Psoas muscle (tissue), 8 donors: Measurements from ENCODE around the gene ITGA4. TPM values are rescaled to one million over a fixed set of nuclear protein-coding genes. Genes with fewer than 3 reads are reported as not detected.

Experiments
- ATAC-seq, 4 donors: fragments of 200-7000 bp; cut with Tn5 transposase; one replicate each; pipeline ENCODE4 v1.9.1; 2020; ENCODE audit warnings: moderate library complexity in 3 of 4, mild to moderate bottlenecking in 2 of 4
- DNase-seq, 2 donors: peaks; one replicate each; pipeline ENCODE4 v3.0.0-alpha.2; 2020
- H3K27ac ChIP-seq: fragments of 200-600 bp; one replicate; pipeline ENCODE4 v1.8.0; 2022
- H3K27me3 ChIP-seq, 3 donors: fragments of 200-600 bp in 1 of 3; one replicate each; pipeline versions ENCODE4 v1.6.1 to v1.8.0; 2013 to 2022; ENCODE audit warnings: low read length in 2 of 3, mild to moderate bottlenecking in 2 of 3, moderate library complexity in 1 of 3; ENCODE audit not compliant: insufficient read depth in 3 of 3
- H3K36me3 ChIP-seq, 2 donors: fragments of 200-600 bp in 1 of 2; one replicate each; pipeline versions ENCODE4 v1.6.1 to v1.8.0; 2013 to 2022; ENCODE audit warnings: low read depth in 1 of 2, mild to moderate bottlenecking in 1 of 2, moderate library complexity in 1 of 2; ENCODE audit not compliant: insufficient read depth in 1 of 2
- H3K4me1 ChIP-seq: fragments of 200-600 bp; one replicate; pipeline ENCODE4 v1.8.0; 2022
- H3K4me3 ChIP-seq: fragments of 200-600 bp; one replicate; pipeline ENCODE4 v1.8.0; 2022; ENCODE audit warnings: mild to moderate bottlenecking
- H3K9me3 ChIP-seq: fragments of 200-600 bp; one replicate; pipeline ENCODE4 v1.8.0; 2022
- WGBS, 3 donors: extraction: QIAGEN DNeasy Blood & Tissue Kit; methylation state at CpG; one replicate each; pipeline versions ENCODE4 v1.1.6 to v1.1.7; 2013; 5-methylcytosine and 5-hydroxymethylcytosine counted together
- intact Hi-C, 2 donors: fragments of 100-400 bp; cut with DNase I; formaldehyde crosslinking; loops; one replicate each; pipeline versions ENCODE4 v1.11.0 to v1.14.2; 2022
- polyA plus RNA-seq, 3 donors: library from polyadenylated mRNA; stranded (reverse); fragments of 200-250 nt; gene quantifications; one replicate each; pipeline ENCODE4 v1.2.3, GENCODE V29; 2013
- total RNA-seq, 4 donors: library from RNA; stranded (reverse); fragmentation: NEBNext Ultra II Directional in 2 of 4; extraction: Animal tissue kit (Norgen Biotek cat#: 25700) in 2 of 4; gene quantifications; one replicate each; pipeline versions ENCODE4 v1.2.1 to v1.2.4, GENCODE V29; 2021 to 2023
- TF ChIP-seq, protein P1 (sequence below): fragments of 200-600 bp; IDR thresholded peaks from one replicate; pipeline ENCODE4 v1.8.0; 2022; ENCODE audit warnings: antibody characterized with exemption
- donor health status: healthy with polysubstance abuse.
- donor health status: DM: no; HTN: no; CAD: no; lungs with moderate emphysema.
- donor health status: Bipolar disorder and iron deficiency.
- donor health status: healthy.
- donor health status: DM: yes; HTN: yes; CAD: no.
- donor health status: DM: no; HTN: no; CAD: no.
- donor health status: DM: no; HTN: no; CAD: no.
- donor health status: DM: yes; HTN: yes; CAD: no.

ITGA4 gene
- total and polyA plus RNA-seq, 7 donors = 0.16 to 2.6 (median 0.85) TPM

DNA sequence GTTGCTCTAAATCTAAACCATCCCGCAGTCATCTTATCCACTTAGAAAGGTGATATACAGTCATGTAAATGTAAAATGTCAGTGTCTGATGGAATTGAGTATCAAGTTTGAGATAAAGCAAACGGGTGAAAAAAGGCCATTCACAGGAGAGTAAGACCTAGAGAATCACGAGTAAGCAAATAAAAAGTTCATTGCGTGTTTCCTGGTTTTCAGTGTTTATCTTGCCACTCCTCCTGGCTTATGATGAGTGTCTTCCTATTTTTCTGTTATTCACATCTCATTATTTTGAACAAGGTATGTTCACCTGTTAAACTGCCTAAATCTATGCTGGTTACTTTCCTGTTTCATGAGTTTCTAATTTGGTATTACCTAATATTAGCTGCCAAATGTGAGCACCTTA is 68.8 kb downstream of the ITGA4 start:
- Histone ChIP-seq H3K4me3 (no peak overlapping the region), H3K27me3 (no peaks in the 10 kb centered on the region), H3K36me3 (no peaks in the 10 kb centered on the region), H3K9me3 (no peaks in the 10 kb centered on the region), H3K27ac (no peak overlapping the region), H3K4me1 (no peaks in the 10 kb centered on the region)
- intact Hi-C loops = no loop called here
- TF ChIP-seq, protein P1, sequence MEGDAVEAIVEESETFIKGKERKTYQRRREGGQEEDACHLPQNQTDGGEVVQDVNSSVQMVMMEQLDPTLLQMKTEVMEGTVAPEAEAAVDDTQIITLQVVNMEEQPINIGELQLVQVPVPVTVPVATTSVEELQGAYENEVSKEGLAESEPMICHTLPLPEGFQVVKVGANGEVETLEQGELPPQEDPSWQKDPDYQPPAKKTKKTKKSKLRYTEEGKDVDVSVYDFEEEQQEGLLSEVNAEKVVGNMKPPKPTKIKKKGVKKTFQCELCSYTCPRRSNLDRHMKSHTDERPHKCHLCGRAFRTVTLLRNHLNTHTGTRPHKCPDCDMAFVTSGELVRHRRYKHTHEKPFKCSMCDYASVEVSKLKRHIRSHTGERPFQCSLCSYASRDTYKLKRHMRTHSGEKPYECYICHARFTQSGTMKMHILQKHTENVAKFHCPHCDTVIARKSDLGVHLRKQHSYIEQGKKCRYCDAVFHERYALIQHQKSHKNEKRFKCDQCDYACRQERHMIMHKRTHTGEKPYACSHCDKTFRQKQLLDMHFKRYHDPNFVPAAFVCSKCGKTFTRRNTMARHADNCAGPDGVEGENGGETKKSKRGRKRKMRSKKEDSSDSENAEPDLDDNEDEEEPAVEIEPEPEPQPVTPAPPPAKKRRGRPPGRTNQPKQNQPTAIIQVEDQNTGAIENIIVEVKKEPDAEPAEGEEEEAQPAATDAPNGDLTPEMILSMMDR = no peak
- DNase-seq (no peak), ATAC-seq (no peak)
- 81 to 84% (median 81%) methylated on average over 4 of the region's 4 CpGs for WGBS, 3 donors

DNA sequence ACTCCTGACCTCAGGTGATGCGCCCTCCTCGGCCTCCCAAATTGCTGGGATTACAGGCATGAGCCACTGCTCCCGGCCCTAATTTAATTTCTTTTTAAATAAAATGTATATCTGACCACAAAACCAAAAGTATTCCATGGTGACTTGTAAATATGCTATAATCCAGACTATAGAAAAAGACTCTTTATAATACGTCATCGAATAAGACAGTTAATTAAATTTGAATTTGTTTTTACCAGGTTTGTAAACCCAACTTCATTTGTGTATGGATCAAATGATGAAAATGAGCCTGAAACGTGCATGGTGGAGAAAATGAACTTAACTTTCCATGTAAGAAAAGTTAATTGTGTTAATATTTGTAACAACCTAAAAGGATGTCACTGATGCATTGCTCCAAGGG is 69.9 kb downstream of the ITGA4 start:
- no peak overlapping the region for H3K4me3 ChIP-seq
- H3K27me3 ChIP-seq = no peaks in the 10 kb centered on the region
- H3K4me1 ChIP-seq = no peaks in the 10 kb centered on the region
- DNase-seq (no peak), ATAC-seq (no peak)
- no peaks in the 10 kb centered on the region for H3K9me3 ChIP-seq
- H3K36me3 ChIP-seq = no peaks in the 10 kb centered on the region
- TF ChIP-seq, protein P1 = no peak
- no peak overlapping the region for H3K27ac ChIP-seq
- WGBS, 3 donors = 80 to 85% (median 85%) methylated on average over 6 of the region's 6 CpGs
- intact Hi-C loops = no loop called here

DNA sequence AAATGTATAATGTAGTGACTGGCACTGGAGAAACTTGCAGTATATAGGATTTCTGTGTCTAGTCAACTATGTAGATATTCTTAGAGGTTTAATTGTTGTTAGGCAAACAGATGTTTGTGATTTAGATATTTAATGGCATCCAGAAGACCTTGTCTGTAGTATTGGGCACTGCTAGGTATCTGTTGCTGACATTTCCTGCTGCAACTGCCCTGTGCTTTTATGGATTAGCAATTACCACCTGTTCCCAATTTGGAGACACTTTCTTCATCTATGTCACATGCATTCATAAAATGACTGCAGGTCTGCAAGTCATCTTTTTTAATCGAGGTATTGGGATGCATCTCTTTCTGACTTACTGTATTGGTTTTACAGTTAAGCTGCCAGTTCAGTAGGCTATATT is 71.3 kb downstream of the ITGA4 start:
- no peaks in the 10 kb centered on the region for H3K27me3 ChIP-seq
- TF ChIP-seq, protein P1 = no peak
- no peaks in the 10 kb centered on the region for H3K9me3 ChIP-seq
- H3K27ac ChIP-seq = no peak overlapping the region
- no peak overlapping the region for H3K4me3 ChIP-seq
- ATAC-seq (no peak), DNase-seq (no peak)
- no peaks in the 10 kb centered on the region for H3K36me3 ChIP-seq
- intact Hi-C loops = no loop called here
- WGBS, 3 donors = 70 to 86% (median 82%) methylated on average over 1 of the region's 1 CpG
- H3K4me1 ChIP-seq = no peaks in the 10 kb centered on the region

DNA sequence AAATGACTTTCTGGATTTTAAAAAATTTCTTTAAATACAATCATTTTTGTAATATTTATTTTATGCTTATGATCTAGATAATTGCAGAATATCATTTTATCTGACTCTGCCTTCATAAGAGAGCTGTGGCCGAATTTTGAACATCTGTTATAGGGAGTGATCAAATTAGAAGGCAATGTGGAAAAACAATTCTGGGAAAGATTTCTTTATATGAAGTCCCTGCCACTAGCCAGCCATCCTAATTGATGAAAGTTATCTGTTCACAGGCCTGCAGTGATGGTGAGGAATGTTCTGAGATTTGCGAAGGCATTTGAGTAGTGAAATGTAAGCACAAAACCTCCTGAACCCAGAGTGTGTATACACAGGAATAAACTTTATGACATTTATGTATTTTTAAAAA is 79.5 kb downstream of the ITGA4 start:
- H3K27ac ChIP-seq = no peak overlapping the region
- ATAC-seq = no peak
- intact Hi-C loops = no loop called here
- H3K27me3 ChIP-seq = peaks cover 0 to 3% (median 0%) of the 10 kb centered on the region in 3 donors
- no peaks in the 10 kb centered on the region for H3K36me3 ChIP-seq
- H3K4me3 ChIP-seq = no peak overlapping the region
- H3K4me1 ChIP-seq = no peaks in the 10 kb centered on the region
- H3K9me3 ChIP-seq = no peaks in the 10 kb centered on the region
- no peak for DNase-seq
- WGBS, 3 donors = 67 to 79% (median 77%) methylated on average over 2 of the region's 2 CpGs
- TF ChIP-seq, protein P1 = no peak

DNA sequence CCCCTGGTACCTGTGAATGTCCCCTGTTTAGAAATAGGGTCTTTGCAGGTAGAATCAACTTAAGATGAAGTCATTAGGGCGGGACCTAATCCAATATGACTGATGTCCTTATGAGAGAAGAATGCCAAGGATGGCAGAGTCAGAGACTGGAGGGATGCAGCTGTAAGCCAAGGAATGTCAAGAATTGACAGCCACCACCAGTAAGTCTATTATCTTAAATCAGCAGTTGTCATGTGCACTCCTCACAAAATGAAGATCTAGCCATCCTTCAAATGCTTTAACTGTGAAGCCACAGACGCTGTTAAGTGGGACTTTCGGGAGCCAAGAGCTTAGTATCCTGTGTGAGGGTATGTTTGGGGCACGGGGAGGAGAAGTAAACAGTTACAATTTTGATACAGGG is 83.2 kb downstream of the ITGA4 start:
- Histone ChIP-seq H3K4me1 (no peaks in the 10 kb centered on the region), H3K9me3 (no peaks in the 10 kb centered on the region), H3K27me3 (peaks cover 0 to 3% (median 0%) of the 10 kb centered on the region in 3 donors), H3K27ac (no peak overlapping the region), H3K4me3 (no peak overlapping the region), H3K36me3 (no peaks in the 10 kb centered on the region)
- TF ChIP-seq, protein P1 = no peak
- intact Hi-C loops = no loop called here
- 67 to 84% (median 69%) methylated on average over 4 of the region's 4 CpGs for WGBS, 3 donors
- DNase-seq (no peak), ATAC-seq (no peak)
